GM19324 (cell line): Measurements from ENCODE around the gene AGFG1.

Experiments used
- ATAC-seq: cut with Tn5 transposase; IDR thresholded peaks from one replicate; pipeline ENCODE4 v1.9.1; 2021; ENCODE audit warnings: mild to moderate bottlenecking, moderate library complexity; ENCODE audit not compliant: unreplicated experiment, low FRiP score

AGFG1 gene

GRCh38 chr2:227460833-227461232 lies 11.1 kb upstream of the AGFG1 start:
- no peak for ATAC-seq

DNA sequence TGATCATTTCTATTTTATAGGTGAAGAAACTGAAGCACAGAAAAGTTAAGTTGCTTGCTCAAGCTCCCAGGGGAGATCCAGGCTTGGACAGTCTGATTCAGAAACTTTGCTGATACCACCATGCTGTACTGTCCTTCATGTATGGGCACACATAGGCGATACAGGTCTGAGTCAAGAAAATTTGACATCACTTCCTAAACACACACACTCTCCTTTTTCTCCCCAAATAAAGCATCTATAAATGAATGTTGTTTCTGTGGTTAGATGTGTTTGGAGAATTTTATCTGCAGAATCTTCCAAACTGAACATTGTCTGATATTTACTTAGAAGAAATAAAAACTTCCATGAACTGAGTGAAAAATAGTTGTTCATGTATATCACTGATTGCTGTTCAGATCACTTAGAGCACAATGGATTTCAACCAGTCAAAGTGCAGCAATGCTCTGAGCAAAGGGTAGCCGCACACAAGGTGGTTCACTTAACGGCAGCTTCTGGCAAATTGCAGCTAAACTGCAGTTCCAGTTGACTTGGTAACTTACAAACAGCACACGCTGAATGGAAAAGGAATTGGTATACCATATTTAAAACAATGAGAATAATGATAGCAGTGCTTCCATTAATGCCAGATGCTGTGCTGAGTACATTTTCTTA lies 10.0 kb upstream of the AGFG1 start:
- peak; percentile 18 for ATAC-seq

DNA sequence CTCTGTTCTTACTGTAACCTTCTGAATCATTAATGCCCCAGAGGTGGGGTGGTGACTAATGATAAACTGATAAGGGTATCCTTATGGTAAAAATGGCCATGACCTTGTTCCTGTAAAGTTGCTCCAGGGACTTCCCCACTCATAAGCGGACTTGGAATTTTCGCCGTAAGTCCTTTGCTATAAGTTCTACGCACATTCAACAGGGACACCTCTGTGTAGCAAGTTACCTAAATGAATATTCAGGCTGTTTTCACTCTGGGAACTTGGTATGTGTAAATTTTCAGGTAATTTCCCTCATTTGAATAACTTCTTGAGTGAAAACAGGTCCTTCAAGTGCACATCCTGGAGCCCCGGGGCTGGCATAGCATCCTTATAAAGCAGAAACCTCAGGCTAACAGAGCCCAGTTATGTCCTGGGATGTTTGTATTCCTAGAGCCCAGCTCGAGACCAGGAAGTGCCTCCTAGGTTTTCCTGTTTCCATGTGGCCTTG lies 9.4 kb upstream of the AGFG1 start:
- ATAC-seq, result peak; percentile 59

DNA sequence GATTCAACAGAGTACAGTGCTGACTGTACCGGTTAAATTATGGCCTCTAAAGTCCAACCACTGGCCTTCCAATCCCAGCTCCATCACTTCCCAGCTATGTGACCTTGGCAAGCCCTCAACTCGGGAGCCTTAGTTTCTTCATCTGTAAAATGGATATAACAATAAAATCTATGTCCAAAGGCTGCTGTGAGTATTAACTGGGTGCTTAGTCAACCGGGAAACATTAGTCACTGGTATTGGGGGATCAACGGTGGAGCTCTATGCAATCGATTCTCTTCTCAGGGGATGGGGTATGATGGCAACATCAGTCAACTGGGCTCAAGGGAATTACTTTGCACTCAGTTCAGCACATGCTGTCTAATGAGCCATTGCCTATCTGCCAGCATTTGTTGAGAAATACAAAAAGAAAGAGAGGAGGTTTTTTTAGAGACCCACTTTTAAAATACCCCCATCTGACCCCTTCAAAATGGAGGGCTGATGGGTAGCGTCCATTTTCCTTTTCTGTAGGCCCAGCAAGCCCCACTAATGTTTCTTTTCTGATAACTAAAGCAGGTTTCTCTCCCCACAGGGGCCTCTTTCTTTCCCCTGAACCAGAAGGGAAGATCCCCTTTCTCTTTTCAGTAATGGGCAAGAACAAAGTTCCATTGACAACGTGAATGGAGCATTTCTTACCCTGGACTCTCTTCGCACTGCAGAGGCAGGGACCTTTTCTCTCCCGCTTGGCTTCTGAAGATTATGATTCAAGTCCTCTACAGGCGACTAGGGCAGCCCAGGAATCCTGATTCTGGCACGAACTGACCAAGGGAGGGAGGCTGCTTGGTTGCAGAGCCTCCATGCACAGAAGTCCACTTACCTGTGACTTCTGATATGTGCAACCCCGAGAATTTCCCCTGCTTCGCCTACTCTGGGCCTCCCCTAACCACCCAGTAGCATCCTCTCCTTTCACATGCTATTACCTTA lies 8.7 kb upstream of the AGFG1 start:
- peak; percentile 9 for ATAC-seq

- ATAC-seq, result no peak
These were observed 7.6 kb upstream of the AGFG1 start for GRCh38 chr2:227464361-227464760.

DNA sequence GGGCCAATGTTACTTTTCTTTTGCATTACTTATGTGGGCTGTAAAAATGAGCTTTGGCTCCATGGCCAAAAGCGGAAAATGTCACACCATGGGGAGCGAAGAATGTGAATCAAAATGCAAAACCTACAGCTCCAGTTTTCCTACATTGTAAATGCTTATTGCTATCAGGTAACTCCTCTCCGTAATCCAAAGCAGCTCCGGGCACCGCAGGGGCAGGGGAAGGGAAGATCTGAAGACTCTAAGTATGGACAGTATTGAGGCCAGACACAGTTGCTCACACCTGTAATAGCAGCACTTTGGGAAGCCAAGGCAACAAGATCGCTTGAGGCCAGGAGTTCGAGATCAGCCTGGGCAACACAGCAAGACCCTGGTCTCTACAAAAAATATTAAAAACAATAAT lies 7.1 kb upstream of the AGFG1 start:
- ATAC-seq, result no peak

- ATAC-seq, result no peak
These were observed 4.9 kb upstream of the AGFG1 start for GRCh38 chr2:227466887-227467600.

- no peak for ATAC-seq
These were observed 544 bp upstream of the AGFG1 start for GRCh38 chr2:227471412-227471811.

DNA sequence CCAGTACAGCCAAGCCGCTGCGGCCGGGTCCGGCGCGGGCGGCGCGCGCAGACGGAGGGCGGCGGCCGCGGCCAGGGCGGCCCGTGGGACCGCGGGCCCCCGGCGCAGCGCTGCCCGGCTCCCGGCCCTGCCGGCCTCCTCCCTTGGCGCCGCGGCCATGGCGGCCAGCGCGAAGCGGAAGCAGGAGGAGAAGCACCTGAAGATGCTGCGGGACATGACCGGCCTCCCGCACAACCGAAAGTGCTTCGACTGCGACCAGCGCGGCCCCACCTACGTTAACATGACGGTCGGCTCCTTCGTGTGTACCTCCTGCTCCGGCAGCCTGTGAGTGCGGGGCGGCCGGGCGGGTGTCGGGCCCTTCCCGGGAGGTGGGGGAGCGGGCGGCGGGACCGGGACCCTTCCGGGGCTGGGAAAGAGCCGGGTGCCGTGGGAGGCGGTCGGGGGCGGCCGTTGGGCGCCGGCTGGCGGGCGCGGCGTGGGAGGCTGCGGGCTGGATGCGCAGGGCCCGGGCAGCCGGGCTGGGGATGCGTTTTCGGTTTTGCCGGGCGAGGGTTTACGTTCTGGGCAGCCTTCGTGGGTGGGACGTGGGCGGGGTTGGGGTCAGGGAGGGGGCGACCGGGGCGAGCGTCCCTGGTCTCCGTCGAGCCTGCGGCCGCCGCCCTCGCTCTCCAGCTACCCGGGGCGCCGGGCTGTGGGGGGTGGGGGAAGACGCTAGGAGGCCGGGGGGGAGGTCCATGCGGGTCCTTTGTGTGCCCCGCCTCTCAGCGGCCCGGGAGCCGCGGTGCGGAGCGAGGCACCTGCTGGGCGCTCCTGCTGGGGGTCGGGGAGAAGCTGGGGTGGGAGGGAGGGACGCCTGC lies 537 bp downstream of the AGFG1 start:
- peak; percentile 79 for ATAC-seq

- ATAC-seq, result no peak
These were observed 1.1 kb downstream of the AGFG1 start for GRCh38 chr2:227473122-227473461.

DNA sequence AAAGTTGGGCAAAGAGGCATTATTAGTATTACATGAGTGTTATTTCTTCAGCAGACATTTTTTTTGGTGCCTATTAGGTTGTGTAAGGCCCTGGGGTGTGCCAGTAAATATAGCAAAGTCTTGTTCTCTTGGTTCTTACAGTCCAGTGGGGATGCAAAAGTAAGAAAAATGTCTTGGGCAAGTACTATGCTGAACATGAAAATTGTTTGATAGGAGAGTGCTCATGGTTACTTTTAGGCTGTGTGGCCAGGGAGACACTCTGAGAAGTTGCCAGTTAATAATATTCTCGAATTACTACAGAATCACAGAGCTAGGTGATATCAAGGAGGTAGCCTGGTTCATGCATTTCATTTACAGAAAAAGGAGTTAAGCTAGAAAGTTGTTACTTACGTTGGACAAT lies 1.9 kb downstream of the AGFG1 start:
- ATAC-seq, result no peak

GRCh38 chr2:227474410-227474809 lies 2.5 kb downstream of the AGFG1 start:
- no peak for ATAC-seq

- ATAC-seq, result no peak
These were observed 5.3 kb downstream of the AGFG1 start for GRCh38 chr2:227477291-227477690.

DNA sequence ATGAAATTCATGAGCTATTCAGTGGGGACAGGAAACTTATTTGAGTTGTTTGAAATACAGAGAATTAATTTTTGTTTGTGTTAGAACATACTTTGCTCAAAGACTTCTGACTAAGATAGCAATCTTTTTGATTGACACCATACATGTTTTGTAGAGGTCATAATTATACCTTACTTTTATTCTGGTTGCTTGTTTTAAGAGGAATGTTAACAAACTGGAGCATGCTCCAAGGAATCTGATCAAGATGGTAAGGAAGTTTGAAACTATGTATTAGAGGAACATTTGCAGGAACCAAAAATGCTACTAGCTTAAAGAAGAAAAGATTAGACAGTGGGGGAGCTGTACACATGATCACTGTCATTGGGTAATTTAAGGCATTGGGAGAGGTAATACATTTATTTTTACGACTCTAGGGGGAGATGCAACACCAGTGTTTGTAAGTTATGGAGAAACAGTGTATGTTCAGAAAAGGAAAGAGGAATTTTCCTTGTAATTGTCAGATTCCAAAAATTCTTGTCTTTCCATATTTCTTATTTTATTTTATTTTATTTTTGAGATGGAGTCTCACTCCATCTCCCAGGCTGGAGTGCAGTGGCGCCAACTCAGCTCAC lies 8.0 kb downstream of the AGFG1 start:
- ATAC-seq, result no peak

GRCh38 chr2:227480528-227480927 lies 8.6 kb downstream of the AGFG1 start:
- ATAC-seq, result no peak

DNA sequence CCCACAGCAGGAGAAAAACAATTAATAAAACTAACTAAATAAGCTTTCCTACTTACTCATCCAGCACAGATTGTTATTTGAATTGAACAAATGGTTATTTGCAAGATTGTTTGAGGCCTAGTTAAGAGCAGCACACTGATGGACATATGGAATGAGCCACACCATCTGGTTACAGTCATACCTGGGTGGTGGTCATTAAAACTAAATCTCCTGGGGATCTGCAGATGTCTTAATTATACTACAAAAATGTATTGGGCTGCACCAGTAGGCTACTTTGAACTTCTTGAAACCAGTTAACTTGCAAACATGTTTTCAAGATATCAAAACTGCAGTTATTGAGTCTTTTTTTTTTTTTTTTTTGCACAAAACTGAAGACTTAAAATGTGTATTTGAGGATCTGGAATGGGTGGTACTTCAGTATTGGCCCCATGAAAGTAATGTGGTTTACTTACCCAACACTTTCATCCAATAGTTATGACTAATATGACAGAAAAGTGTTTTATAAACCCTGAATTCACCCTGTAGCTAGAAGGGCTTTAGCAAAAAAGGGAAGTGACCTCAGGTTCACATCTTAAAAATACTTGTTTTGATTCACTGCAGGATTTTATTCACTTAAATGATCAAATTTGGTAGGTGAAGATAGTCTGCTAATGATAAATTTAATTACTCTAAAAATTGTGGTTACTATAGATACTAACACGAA lies 10.8 kb downstream of the AGFG1 start:
- ATAC-seq, result peak; percentile 74

DNA sequence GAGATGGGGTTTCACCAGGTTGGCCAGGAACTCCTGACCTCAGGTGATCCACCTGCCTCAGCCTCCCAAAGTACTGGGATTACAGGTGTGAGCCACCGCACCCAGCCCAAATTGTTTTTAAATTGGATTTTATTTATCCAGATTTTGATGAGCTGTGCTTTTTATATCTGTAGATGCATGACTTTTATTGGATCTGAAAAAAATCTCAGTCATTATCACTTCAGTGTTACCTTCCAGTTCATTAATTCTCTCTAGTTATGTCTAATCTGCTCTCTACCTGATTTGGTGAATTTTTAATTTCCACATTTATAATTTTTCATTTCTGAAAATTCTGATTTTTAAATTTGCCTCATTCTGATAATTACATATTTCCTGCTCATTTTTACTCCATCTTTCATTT lies 13.5 kb downstream of the AGFG1 start:
- ATAC-seq, result no peak

- no peak for ATAC-seq
These were observed 14.7 kb downstream of the AGFG1 start for GRCh38 chr2:227486688-227487087.

- no peak for ATAC-seq
These were observed 16.1 kb downstream of the AGFG1 start for GRCh38 chr2:227488045-227488444.
